Rectal smooth muscle tissue (tissue), 1 donor: ENCODE measurements around the gene KPNA2.
"Not testable (repeated sequence)": the region's sequence is repeated elsewhere in the genome, so short reads cannot be mapped to it uniquely, and the experiment has no call there.

Experiments used
- H3K27ac ChIP-seq: one replicate; pipeline ENCODE4 v1.7.0; 2013; ENCODE audit warnings: low read depth, low read length, inconsistent platforms
- H3K27me3 ChIP-seq: one replicate; pipeline ENCODE4 v1.7.0; 2013; ENCODE audit warnings: low read length; ENCODE audit not compliant: control insufficient read depth, insufficient read depth
- H3K36me3 ChIP-seq: one replicate; pipeline ENCODE4 v1.7.0; 2013; ENCODE audit warnings: low read length; ENCODE audit not compliant: control insufficient read depth, insufficient read depth
- H3K4me1 ChIP-seq: one replicate; pipeline ENCODE4 v1.7.0; 2013; ENCODE audit warnings: low read length; ENCODE audit not compliant: control insufficient read depth, insufficient read depth
- H3K4me3 ChIP-seq: one replicate; pipeline ENCODE4 v1.7.0; 2013; ENCODE audit warnings: low read length
- H3K9ac ChIP-seq: one replicate; pipeline ENCODE4 v1.7.0; 2013; ENCODE audit warnings: low read length

Gene KPNA2

GRCh38 chr17:68035523-68036303, at the start of gene KPNA2:
Gene KPNA2, plus strand, starts transcription at chr17:68035735. Its CDS starts 1,398 bp downstream, at chr17:68037133.
- peak within 1 kb of the TSS; percentile 76 for H3K4me3 ChIP-seq
- peak within 1 kb of the TSS; percentile 58 for H3K27ac ChIP-seq
- H3K4me1 ChIP-seq, result peaks cover 4% of the 10 kb centered on the region
- H3K27me3 ChIP-seq, result no peaks in the 10 kb centered on the region
- H3K9ac ChIP-seq, result peak within 1 kb of the TSS; percentile 25
- H3K36me3 ChIP-seq, result no peaks in the 10 kb centered on the region

GRCh38 chr17:67990909-67991308, 44.6 kb upstream of the KPNA2 start:
- Histone ChIP-seq H3K27ac (no peak overlapping the region), H3K36me3 (no peaks in the 10 kb centered on the region), H3K4me3 (no peak overlapping the region), H3K4me1 (peaks cover 8% of the 10 kb centered on the region), H3K27me3 (no peaks in the 10 kb centered on the region), H3K9ac (no peak overlapping the region)

- Histone ChIP-seq H3K9ac (peak overlapping the region; percentile 29), H3K36me3 (no peaks in the 10 kb centered on the region), H3K27me3 (no peaks in the 10 kb centered on the region), H3K4me3 (peak overlapping the region; percentile 71), H3K27ac (peak overlapping the region; percentile 85), H3K4me1 (peaks cover 8% of the 10 kb centered on the region)
Measured at GRCh38 chr17:67992548-67993152, 42.9 kb upstream of the KPNA2 start.

- Histone ChIP-seq H3K4me1 (peaks cover 8% of the 10 kb centered on the region), H3K4me3 (peak overlapping the region; percentile 77), H3K27ac (peak overlapping the region; percentile 94), H3K9ac (peak overlapping the region; percentile 50), H3K27me3 (no peaks in the 10 kb centered on the region), H3K36me3 (no peaks in the 10 kb centered on the region)
Measured at GRCh38 chr17:67993153-67993997, 42.2 kb upstream of the KPNA2 start.

GRCh38 chr17:67993998-67994361, 41.6 kb upstream of the KPNA2 start:
- H3K4me3 ChIP-seq, result peak overlapping the region; percentile 77
- H3K27ac ChIP-seq, result peak overlapping the region; percentile 94
- peaks cover 8% of the 10 kb centered on the region for H3K4me1 ChIP-seq
- peak overlapping the region; percentile 50 for H3K9ac ChIP-seq
- H3K27me3 ChIP-seq, result no peaks in the 10 kb centered on the region
- H3K36me3 ChIP-seq, result no peaks in the 10 kb centered on the region

- H3K27ac ChIP-seq, result peak overlapping the region; percentile 45
- H3K36me3 ChIP-seq, result no peaks in the 10 kb centered on the region
- no peaks in the 10 kb centered on the region for H3K27me3 ChIP-seq
- peaks cover 8% of the 10 kb centered on the region for H3K4me1 ChIP-seq
- H3K9ac ChIP-seq, result no peak overlapping the region
- peak overlapping the region; percentile 79 for H3K4me3 ChIP-seq
Measured at GRCh38 chr17:67994817-67995569, 40.5 kb upstream of the KPNA2 start.

GRCh38 chr17:67995570-67996263, 39.8 kb upstream of the KPNA2 start:
- Histone ChIP-seq H3K4me1 (peaks cover 8% of the 10 kb centered on the region), H3K4me3 (peak overlapping the region; percentile 79), H3K27ac (no peak overlapping the region), H3K36me3 (no peaks in the 10 kb centered on the region), H3K27me3 (no peaks in the 10 kb centered on the region), H3K9ac (no peak overlapping the region)

- not testable (repeated sequence) for H3K27me3 ChIP-seq, H3K36me3 ChIP-seq, H3K27ac ChIP-seq, H3K9ac ChIP-seq, H3K4me1 ChIP-seq
- peak within 1 kb of the TSS; percentile 79 for H3K4me3 ChIP-seq
Measured at GRCh38 chr17:67996301-67997171, 39.0 kb upstream of the KPNA2 start, which contains the start of gene C17orf58. Gene C17orf58, minus strand, starts transcription at chr17:67996469. Its CDS starts 271 bp downstream, at chr17:67996198.

- H3K4me1 ChIP-seq, result peaks cover 8% of the 10 kb centered on the region
- no peak overlapping the region for H3K4me3 ChIP-seq
- H3K9ac ChIP-seq, result no peak overlapping the region
- H3K36me3 ChIP-seq, result no peaks in the 10 kb centered on the region
- no peaks in the 10 kb centered on the region for H3K27me3 ChIP-seq
- no peak overlapping the region for H3K27ac ChIP-seq
Measured at GRCh38 chr17:67998466-67998865, 37.1 kb upstream of the KPNA2 start.

GRCh38 chr17:67999291-67999911, 36.1 kb upstream of the KPNA2 start:
- Histone ChIP-seq H3K27me3 (no peaks in the 10 kb centered on the region), H3K4me3 (no peak overlapping the region)

More at GRCh38 chr17:67999291-67999911, 36.1 kb upstream of the KPNA2 start:
- Histone ChIP-seq H3K27ac (no peak overlapping the region), H3K36me3 (no peaks in the 10 kb centered on the region), H3K4me1 (peaks cover 8% of the 10 kb centered on the region), H3K9ac (no peak overlapping the region)
